ENCODE measurements around the gene SPARC.

Gene SPARC

DNA sequence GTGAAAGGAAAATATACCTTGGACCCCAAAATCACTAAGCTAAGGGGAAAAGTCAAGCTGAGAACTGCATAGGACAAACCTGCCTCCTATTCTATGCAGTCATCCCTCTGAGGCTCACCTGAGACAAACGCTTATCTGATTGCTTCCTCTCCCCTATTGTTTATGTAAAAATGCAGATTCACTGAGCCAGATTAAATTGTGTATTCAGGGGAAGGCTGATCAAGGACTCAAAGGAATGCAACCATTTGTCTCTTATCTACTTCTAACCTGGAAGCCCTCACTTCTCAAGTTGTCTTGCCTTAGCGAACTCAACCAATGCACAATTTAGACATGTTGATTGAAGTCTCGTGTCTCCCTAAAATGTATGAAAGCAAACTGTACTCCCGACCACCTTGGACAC, 13.3 kb downstream of the SPARC start:
- TF ChIP-seq, protein P1, sequence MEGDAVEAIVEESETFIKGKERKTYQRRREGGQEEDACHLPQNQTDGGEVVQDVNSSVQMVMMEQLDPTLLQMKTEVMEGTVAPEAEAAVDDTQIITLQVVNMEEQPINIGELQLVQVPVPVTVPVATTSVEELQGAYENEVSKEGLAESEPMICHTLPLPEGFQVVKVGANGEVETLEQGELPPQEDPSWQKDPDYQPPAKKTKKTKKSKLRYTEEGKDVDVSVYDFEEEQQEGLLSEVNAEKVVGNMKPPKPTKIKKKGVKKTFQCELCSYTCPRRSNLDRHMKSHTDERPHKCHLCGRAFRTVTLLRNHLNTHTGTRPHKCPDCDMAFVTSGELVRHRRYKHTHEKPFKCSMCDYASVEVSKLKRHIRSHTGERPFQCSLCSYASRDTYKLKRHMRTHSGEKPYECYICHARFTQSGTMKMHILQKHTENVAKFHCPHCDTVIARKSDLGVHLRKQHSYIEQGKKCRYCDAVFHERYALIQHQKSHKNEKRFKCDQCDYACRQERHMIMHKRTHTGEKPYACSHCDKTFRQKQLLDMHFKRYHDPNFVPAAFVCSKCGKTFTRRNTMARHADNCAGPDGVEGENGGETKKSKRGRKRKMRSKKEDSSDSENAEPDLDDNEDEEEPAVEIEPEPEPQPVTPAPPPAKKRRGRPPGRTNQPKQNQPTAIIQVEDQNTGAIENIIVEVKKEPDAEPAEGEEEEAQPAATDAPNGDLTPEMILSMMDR (IDR thresholded peaks at IDR 0.05; ENCODE audit: extremely low read depth, missing control alignments) = no peak
- DNase-seq (ENCODE audit: low spot score) = no peak

DNA sequence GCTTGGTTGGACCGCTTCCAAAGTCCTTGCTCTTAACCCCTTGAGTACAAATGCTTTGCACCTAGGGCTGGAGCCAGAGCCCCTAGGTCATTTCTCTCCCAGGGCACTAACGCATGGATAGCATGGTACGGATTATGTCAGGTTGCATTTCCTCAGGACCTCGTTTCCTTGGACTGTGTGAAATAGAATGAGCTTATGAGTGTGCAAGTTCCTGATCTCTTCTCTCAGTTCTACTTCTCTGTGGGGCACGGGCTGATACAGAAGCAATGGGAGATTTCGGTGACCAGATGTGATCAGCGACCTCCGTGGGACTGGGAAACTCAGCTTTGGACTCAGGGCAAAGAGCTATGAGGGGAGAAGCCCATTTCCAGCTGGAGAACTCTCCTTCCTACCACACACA, 14.2 kb downstream of the SPARC start:
- DNase-seq (ENCODE audit: low spot score) = no peak
- TF ChIP-seq, protein P1 (IDR thresholded peaks at IDR 0.05; ENCODE audit: extremely low read depth, missing control alignments) = no peak

DNA sequence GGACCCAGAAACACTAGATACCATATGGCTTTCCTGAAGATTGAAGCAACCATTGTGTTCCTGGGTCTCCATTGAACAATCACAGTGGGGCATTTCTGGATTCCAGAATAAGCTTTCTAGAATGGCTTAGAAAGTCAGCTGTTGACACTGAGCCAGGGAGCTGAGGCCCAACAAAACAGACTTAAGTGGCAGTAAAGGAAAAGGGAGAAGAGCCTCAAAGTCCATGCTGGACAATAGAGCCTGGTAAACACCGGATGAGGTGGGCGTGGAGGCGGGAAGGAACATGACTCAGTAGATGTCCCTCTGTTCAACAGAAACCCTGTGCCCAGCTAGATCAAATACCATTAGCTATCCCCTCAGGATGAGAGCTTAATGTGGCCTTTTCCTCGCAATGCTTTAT, 14.8 kb downstream of the SPARC start:
- TF ChIP-seq, protein P1 (IDR thresholded peaks at IDR 0.05; ENCODE audit: extremely low read depth, missing control alignments) = no peak
- no peak for DNase-seq (ENCODE audit: low spot score)

DNA sequence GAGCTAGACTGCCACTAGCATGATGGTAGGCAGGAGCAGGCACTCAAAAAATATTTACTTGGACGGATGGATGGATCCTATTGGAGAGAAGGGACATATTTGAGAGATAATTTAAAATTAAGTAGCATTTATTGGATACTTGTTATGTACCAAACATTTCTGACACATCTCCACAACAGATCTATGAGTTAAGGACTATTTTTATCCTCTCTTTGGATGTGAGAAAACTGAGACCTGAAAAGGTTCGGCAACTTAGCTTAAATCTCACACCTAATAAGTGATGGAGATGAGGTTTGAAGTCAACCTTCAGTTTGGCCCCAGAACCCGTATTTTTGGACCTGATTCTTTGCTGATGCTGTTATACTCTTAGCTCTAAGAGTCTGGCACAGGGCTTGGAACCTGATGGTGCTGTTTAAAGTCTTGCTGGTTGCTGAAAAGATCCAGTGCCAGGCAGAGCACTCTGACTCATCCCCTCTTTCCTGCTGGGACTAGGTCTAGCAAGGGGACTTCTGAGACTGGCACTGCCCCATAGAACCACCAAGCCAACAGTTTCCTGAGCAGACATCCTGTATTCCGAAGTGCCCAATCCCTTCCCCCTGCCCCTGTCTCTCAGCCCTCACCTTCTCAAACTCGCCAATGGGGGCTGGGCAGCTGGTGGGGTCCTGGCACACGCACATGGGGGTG, 15.6 kb downstream of the SPARC start:
- DNase-seq (ENCODE audit: low spot score) = no peak
- TF ChIP-seq, protein P1 (IDR thresholded peaks at IDR 0.05; ENCODE audit: extremely low read depth, missing control alignments) = no peak

DNA sequence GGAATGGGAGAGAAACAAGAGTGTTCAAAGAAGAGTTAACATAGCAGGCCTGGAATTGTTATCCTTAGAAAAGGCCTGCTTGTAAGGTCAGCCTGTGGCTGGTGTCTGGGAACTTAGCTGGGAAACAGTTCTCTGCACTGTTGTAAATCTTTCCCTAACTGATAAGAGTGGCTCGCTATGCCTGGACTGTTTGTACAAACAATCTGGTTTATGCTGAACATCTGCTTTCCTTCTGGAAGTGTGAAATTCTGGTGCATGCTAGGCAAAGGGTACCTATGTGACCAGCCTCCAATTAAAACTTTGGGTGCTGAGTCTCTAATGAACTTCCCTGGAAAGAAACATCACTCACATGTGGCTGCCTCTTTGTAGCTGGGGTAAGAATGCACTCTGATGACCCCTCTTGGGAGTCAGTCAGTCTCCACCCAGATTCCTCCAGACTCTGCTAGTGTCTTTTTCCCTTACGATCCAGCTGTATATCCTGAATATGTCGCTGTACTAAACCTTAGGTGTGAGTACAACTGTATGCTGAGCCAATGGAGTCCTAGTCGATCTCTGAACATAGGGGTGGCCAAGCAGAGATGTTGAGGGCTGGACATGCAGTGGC, 16.5 kb downstream of the SPARC start:
- DNase-seq (ENCODE audit: low spot score) = no peak
- TF ChIP-seq, protein P1 (IDR thresholded peaks at IDR 0.05; ENCODE audit: extremely low read depth, missing control alignments) = no peak

DNA sequence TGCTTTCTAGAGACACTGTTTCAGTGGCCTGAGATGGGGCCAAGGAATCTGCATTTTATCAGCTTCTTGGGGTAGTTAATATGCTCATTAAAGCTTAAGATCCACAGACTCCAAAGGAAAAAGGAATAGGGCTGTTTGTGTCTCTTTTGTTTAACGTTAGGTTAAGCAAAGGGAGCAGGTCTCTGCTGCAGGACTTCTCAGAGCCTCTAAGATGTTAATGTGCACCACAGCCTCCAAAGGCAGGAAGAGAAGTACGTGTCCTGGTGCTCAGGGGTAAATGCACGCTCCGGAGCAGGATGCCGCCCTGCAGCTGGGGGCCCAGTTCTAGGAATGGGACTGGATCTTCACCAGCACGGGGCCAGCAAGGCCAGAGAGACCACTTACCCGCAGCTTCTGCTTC, 19.6 kb downstream of the SPARC start:
- TF ChIP-seq, protein P1 (IDR thresholded peaks at IDR 0.05; ENCODE audit: extremely low read depth, missing control alignments) = no peak
- DNase-seq (ENCODE audit: low spot score) = no peak

DNA sequence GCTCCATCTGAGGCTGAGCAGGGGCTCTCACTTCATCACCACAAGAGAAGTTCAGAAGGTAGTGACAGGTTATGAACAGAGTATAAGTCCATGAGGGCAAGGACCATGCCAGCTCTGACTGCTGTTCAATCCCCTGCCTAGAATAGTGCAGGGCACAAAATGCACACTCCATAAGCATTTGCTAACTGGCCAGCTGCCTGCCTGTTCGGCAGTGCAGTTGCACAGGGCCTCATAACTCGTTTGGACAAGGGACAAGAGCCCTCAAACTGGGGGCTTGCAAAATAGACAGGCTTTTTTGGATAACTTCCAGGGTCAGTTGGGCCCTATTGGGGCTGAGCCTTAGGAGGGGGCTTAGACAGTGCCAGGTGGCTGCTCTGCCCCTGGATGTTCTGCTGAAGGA, 21.1 kb downstream of the SPARC start:
- TF ChIP-seq, protein P1 (IDR thresholded peaks at IDR 0.05; ENCODE audit: extremely low read depth, missing control alignments) = no peak

More for the DNA sequence above, 21.1 kb downstream of the SPARC start:
- no peak for DNase-seq (ENCODE audit: low spot score)

All from GM20000 (cell line).